Activated naive CD8-positive, alpha-beta T cell treated with anti-CD3 and anti-CD28 coated beads, Interleukin-2, amount 50 U/mL, for 24 hours (primary cell): Measurements from ENCODE around the gene TEX22.

Source experiments
- ATAC-seq: fragments of 150-1000 bp; cut with Tn5 transposase; one replicate; pipeline ENCODE4 v1.10.0; 2021
- DNase-seq: peaks from one replicate; pipeline ENCODE4 v3.0.0; 2021
- H3K27ac Mint-ChIP-seq: one replicate; pipeline ENCODE4 v1.8.0; 2021; ENCODE audit warnings: mild to moderate bottlenecking, mixed read lengths
- H3K27me3 Mint-ChIP-seq: one replicate; pipeline ENCODE4 v1.8.0; 2021; ENCODE audit warnings: mixed read lengths
- H3K36me3 Mint-ChIP-seq: one replicate; pipeline ENCODE4 v1.8.0; 2021; ENCODE audit warnings: low read depth, mixed read lengths
- H3K4me1 Mint-ChIP-seq: one replicate; pipeline ENCODE4 v1.8.0; 2021; ENCODE audit warnings: mixed read lengths
- H3K4me3 Mint-ChIP-seq: one replicate; pipeline ENCODE4 v1.8.0; 2021; ENCODE audit warnings: mild to moderate bottlenecking, moderate library complexity, mixed read lengths
- H3K9me3 Mint-ChIP-seq: one replicate; pipeline ENCODE4 v1.8.0; 2021; ENCODE audit warnings: mixed read lengths

The TEX22 gene

GRCh38 chr14:105385698-105386365 is 12.5 kb upstream of the TEX22 start:
- H3K9me3 Mint-ChIP-seq = no peaks in the 10 kb centered on the region
- no peak overlapping the region for H3K4me3 Mint-ChIP-seq
- peaks cover 3% of the 10 kb centered on the region for H3K4me1 Mint-ChIP-seq
- H3K36me3 Mint-ChIP-seq = no peaks in the 10 kb centered on the region
- H3K27me3 Mint-ChIP-seq = no peaks in the 10 kb centered on the region
- DNase-seq = no peak
- H3K27ac Mint-ChIP-seq = no peak overlapping the region
- ATAC-seq = no peak

GRCh38 chr14:105386581-105387529 is 11.5 kb upstream of the TEX22 start:
- no peaks in the 10 kb centered on the region for H3K27me3 Mint-ChIP-seq
- ATAC-seq (no peak), DNase-seq (no peak)
- H3K9me3 Mint-ChIP-seq = no peaks in the 10 kb centered on the region
- H3K36me3 Mint-ChIP-seq = no peaks in the 10 kb centered on the region
- H3K4me1 Mint-ChIP-seq = peaks cover 3% of the 10 kb centered on the region
- H3K4me3 Mint-ChIP-seq = no peak overlapping the region
- H3K27ac Mint-ChIP-seq = no peak overlapping the region

- H3K9me3 Mint-ChIP-seq = no peaks in the 10 kb centered on the region
- H3K27ac Mint-ChIP-seq = no peak overlapping the region
- no peak overlapping the region for H3K4me3 Mint-ChIP-seq
- peaks cover 3% of the 10 kb centered on the region for H3K4me1 Mint-ChIP-seq
- no peaks in the 10 kb centered on the region for H3K27me3 Mint-ChIP-seq
- ATAC-seq (no peak), DNase-seq (no peak)
- H3K36me3 Mint-ChIP-seq = no peaks in the 10 kb centered on the region
Observed at GRCh38 chr14:105387530-105387922, 10.8 kb upstream of the TEX22 start.

- no peak overlapping the region for H3K27ac Mint-ChIP-seq
- H3K36me3 Mint-ChIP-seq = no peaks in the 10 kb centered on the region
- no peaks in the 10 kb centered on the region for H3K9me3 Mint-ChIP-seq
- DNase-seq = no peak
- H3K4me3 Mint-ChIP-seq = no peak overlapping the region
- ATAC-seq = no peak
- H3K27me3 Mint-ChIP-seq = no peaks in the 10 kb centered on the region
- H3K4me1 Mint-ChIP-seq = peaks cover 3% of the 10 kb centered on the region
Observed at GRCh38 chr14:105388110-105388951, 10.0 kb upstream of the TEX22 start.

GRCh38 chr14:105388976-105389375 is 9.4 kb upstream of the TEX22 start:
- no peak for ATAC-seq
- Mint-ChIP-seq H3K27ac (no peak overlapping the region), H3K9me3 (no peaks in the 10 kb centered on the region), H3K27me3 (no peaks in the 10 kb centered on the region), H3K36me3 (no peaks in the 10 kb centered on the region), H3K4me1 (peaks cover 3% of the 10 kb centered on the region), H3K4me3 (no peak overlapping the region)
- DNase-seq = no peak

- no peaks in the 10 kb centered on the region for H3K36me3 Mint-ChIP-seq
- ATAC-seq (no peak), DNase-seq (no peak)
- no peaks in the 10 kb centered on the region for H3K9me3 Mint-ChIP-seq
- H3K4me1 Mint-ChIP-seq = peaks cover 3% of the 10 kb centered on the region
- no peak overlapping the region for H3K27ac Mint-ChIP-seq
- no peak overlapping the region for H3K4me3 Mint-ChIP-seq
- no peaks in the 10 kb centered on the region for H3K27me3 Mint-ChIP-seq
Observed at GRCh38 chr14:105389534-105389933, 8.8 kb upstream of the TEX22 start.

- no peaks in the 10 kb centered on the region for H3K36me3 Mint-ChIP-seq
- H3K9me3 Mint-ChIP-seq = no peaks in the 10 kb centered on the region
- H3K4me3 Mint-ChIP-seq = no peak overlapping the region
- no peaks in the 10 kb centered on the region for H3K27me3 Mint-ChIP-seq
- DNase-seq (no peak), ATAC-seq (no peak)
- peaks cover 3% of the 10 kb centered on the region for H3K4me1 Mint-ChIP-seq
- H3K27ac Mint-ChIP-seq = no peak overlapping the region
Observed at GRCh38 chr14:105389976-105390848, 8.1 kb upstream of the TEX22 start.

- Mint-ChIP-seq H3K27ac (no peak overlapping the region), H3K4me3 (no peak overlapping the region), H3K4me1 (peaks cover 3% of the 10 kb centered on the region), H3K27me3 (no peaks in the 10 kb centered on the region), H3K36me3 (no peaks in the 10 kb centered on the region), H3K9me3 (no peaks in the 10 kb centered on the region)
- no peak for DNase-seq
- ATAC-seq = no peak
Observed at GRCh38 chr14:105390849-105391500, 7.4 kb upstream of the TEX22 start.

- DNase-seq (no peak), ATAC-seq (no peak)
- no peak overlapping the region for H3K4me3 Mint-ChIP-seq
- no peaks in the 10 kb centered on the region for H3K36me3 Mint-ChIP-seq
- H3K4me1 Mint-ChIP-seq = peaks cover 3% of the 10 kb centered on the region
- no peak overlapping the region for H3K27ac Mint-ChIP-seq
- no peaks in the 10 kb centered on the region for H3K27me3 Mint-ChIP-seq
- no peaks in the 10 kb centered on the region for H3K9me3 Mint-ChIP-seq
Observed at GRCh38 chr14:105391541-105391940, 6.8 kb upstream of the TEX22 start.

- Mint-ChIP-seq H3K4me3 (no peak overlapping the region), H3K27me3 (no peaks in the 10 kb centered on the region), H3K27ac (no peak overlapping the region), H3K36me3 (no peaks in the 10 kb centered on the region), H3K4me1 (peaks cover 3% of the 10 kb centered on the region), H3K9me3 (no peaks in the 10 kb centered on the region)
- ATAC-seq (no peak), DNase-seq (no peak)
Observed at GRCh38 chr14:105392131-105393090, 5.9 kb upstream of the TEX22 start.

- no peak for DNase-seq
- ATAC-seq = no peak
- Mint-ChIP-seq H3K36me3 (no peaks in the 10 kb centered on the region), H3K27me3 (no peaks in the 10 kb centered on the region), H3K9me3 (no peaks in the 10 kb centered on the region), H3K4me1 (peaks cover 8% of the 10 kb centered on the region), H3K27ac (no peak overlapping the region), H3K4me3 (no peak overlapping the region)
Observed at GRCh38 chr14:105393151-105393550, 5.2 kb upstream of the TEX22 start.

GRCh38 chr14:105394714-105395537 is 3.4 kb upstream of the TEX22 start:
- no peak overlapping the region for H3K27ac Mint-ChIP-seq
- H3K36me3 Mint-ChIP-seq = peaks cover 7% of the 10 kb centered on the region
- no peaks in the 10 kb centered on the region for H3K27me3 Mint-ChIP-seq
- H3K4me1 Mint-ChIP-seq = peaks cover 17% of the 10 kb centered on the region
- DNase-seq (no peak), ATAC-seq (no peak)
- H3K9me3 Mint-ChIP-seq = no peaks in the 10 kb centered on the region
- no peak overlapping the region for H3K4me3 Mint-ChIP-seq
